Measurements from ENCODE around the gene RTN4. TPM values are rescaled to one million over a fixed set of nuclear protein-coding genes. Genes with fewer than 3 reads are reported as not detected.

The RTN4 gene
- total RNA-seq, 2 experiments from 2014 or later = 84.9 to 85.7 TPM

DNA sequence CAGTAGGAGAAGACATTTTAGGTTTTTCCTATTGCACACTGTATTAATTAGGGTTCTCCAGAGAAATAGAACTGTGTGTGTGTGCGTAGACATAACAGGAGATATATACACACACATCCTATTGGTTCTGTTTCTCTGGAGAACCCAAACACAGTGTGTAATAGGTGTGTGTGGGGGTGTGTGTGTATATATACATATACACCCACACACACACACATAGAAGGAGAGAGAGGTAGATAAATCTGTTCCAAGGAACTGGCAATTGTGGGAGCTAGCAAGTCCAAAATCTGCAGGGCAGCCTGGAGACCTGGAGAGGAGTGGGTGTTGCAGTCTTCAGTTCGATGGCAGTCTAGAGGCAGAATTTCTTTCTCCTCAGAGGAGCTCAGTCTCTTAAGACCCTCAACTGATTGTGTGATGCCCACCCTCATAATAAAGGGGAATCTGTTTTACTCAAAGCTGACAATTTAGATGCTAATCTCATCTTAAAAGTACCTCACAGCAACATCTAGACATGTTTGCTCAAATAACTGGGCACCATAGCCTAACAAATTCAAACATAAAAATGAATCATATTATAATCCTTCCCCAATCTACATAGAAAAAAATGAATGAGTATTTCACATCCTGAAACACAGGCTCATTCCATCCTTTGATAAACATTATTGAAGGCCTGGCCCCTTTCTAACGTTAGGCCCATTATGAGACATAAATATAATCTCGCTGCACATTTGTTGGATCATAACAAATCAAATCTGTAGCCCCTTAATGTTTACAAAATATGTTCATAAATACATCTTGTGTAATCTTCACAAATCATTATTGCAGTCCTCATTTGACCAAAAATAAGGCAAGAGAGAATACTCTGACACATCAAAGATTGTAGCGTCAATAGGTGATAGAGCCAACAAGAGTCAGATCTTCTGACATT, 35.1 kb upstream of the RTN4 start:
- Mint-ChIP-seq H3K36me3 (ENCODE audit: low read depth) (no peaks in the 10 kb centered on the region), H3K9me3 (peaks cover under 1% of the 10 kb centered on the region), H3K4me1 (ENCODE audit: low read depth) (no peaks in the 10 kb centered on the region), H3K4me3 (no peak overlapping the region), H3K27me3 (no peaks in the 10 kb centered on the region), H3K27ac (no peak overlapping the region)
- Histone ChIP-seq H3K4me3 (ENCODE audit: low read length) (no peak overlapping the region), H3K27ac (ENCODE audit: low read depth in 1 of 2, low read length in 2 of 2) (no peak overlapping the region), H3K9me3 (ENCODE audit: control insufficient read depth in 1 of 2, insufficient read depth in 1 of 2, low read length in 2 of 2) (no peaks in the 10 kb centered on the region), H3K36me3 (ENCODE audit: insufficient read depth, low read length) (no peaks in the 10 kb centered on the region), H3K4me1 (ENCODE audit: insufficient read depth, low read length) (peaks cover 3% of the 10 kb centered on the region), H3K27me3 (ENCODE audit: control insufficient read depth in 1 of 2, insufficient read depth in 2 of 2, low read length in 2 of 2) (no peaks in the 10 kb centered on the region)
- TF ChIP-seq, protein P1, sequence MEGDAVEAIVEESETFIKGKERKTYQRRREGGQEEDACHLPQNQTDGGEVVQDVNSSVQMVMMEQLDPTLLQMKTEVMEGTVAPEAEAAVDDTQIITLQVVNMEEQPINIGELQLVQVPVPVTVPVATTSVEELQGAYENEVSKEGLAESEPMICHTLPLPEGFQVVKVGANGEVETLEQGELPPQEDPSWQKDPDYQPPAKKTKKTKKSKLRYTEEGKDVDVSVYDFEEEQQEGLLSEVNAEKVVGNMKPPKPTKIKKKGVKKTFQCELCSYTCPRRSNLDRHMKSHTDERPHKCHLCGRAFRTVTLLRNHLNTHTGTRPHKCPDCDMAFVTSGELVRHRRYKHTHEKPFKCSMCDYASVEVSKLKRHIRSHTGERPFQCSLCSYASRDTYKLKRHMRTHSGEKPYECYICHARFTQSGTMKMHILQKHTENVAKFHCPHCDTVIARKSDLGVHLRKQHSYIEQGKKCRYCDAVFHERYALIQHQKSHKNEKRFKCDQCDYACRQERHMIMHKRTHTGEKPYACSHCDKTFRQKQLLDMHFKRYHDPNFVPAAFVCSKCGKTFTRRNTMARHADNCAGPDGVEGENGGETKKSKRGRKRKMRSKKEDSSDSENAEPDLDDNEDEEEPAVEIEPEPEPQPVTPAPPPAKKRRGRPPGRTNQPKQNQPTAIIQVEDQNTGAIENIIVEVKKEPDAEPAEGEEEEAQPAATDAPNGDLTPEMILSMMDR (IDR thresholded peaks at IDR 0.05) = no peak
- no peak for DNase-seq
- ChIA-PET CTCF (no interaction called here), POLR2A (no interaction called here)
- no peak for ATAC-seq (ENCODE audit: poor library complexity)
- intact Hi-C loops (cut with DNase I, micrococcal nuclease) = no loop called here

DNA sequence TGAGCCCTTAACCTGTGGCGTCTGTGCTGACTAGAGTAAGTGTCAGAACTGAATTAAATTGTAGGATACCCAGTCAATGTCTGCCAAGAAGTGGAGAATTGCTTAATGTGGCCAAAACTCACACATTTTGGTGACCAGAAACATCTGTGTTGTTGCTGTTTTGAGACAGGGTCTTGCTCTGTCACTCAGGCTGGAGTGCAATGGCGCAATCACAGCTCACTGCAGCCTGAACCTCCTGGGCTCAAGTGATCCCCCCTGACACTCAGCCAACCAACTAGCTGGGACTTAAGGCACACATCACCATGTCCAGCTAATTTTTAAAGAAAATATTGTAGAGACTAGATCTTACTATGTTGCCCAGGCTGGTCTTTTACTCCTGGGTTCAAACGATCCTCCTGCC, 34.4 kb upstream of the RTN4 start:
- Mint-ChIP-seq H3K36me3 (ENCODE audit: low read depth) (no peaks in the 10 kb centered on the region), H3K9me3 (peaks cover 2% of the 10 kb centered on the region), H3K27ac (no peak overlapping the region), H3K4me3 (no peak overlapping the region), H3K4me1 (ENCODE audit: low read depth) (no peaks in the 10 kb centered on the region), H3K27me3 (no peaks in the 10 kb centered on the region)
- TF ChIP-seq, protein P1 (IDR thresholded peaks at IDR 0.05) = no peak
- no peak overlapping the region for H3K27ac ChIP-seq (ENCODE audit: low read depth in 1 of 2, low read length in 2 of 2)
- no peak overlapping the region for H3K4me3 ChIP-seq (ENCODE audit: low read length)
- peaks cover 3% of the 10 kb centered on the region for H3K4me1 ChIP-seq (ENCODE audit: insufficient read depth, low read length)
- no peak for DNase-seq
- no peak for ATAC-seq (ENCODE audit: poor library complexity)
- intact Hi-C loops (cut with DNase I, micrococcal nuclease) = no loop called here
- no peaks in the 10 kb centered on the region for H3K36me3 ChIP-seq (ENCODE audit: insufficient read depth, low read length)
- POLR2A ChIA-PET = no interaction called here
- CTCF ChIA-PET = no interaction called here
- no peaks in the 10 kb centered on the region for H3K27me3 ChIP-seq (ENCODE audit: control insufficient read depth in 1 of 2, insufficient read depth in 2 of 2, low read length in 2 of 2)
- H3K9me3 ChIP-seq (ENCODE audit: control insufficient read depth in 1 of 2, insufficient read depth in 1 of 2, low read length in 2 of 2) = no peaks in the 10 kb centered on the region

DNA sequence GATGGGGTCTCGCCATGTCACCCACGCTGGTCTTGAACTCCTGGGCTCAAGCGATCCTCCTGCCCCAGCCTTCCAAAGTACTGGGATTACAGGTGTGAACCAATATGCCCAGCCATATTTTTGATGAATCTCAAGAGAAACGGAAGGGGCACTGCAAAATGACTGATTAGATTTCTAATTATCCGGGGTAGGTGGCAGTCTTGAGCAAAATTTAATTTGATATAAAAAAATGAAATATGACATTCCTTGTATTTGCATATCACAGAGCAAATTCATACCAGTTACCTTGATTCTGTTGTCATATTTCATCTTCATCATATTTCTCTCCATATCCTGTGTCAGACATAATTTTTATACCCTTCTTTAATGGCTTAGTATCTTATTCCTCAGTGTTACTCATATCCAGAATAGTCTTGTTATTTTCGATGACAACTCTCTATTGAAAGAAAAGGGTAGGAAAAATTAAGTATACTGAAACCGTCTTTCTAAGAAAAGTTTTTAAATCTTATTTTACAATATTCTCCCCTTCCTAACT, 30.0 kb upstream of the RTN4 start:
- Histone ChIP-seq H3K4me1 (ENCODE audit: insufficient read depth, low read length) (peaks cover 3% of the 10 kb centered on the region), H3K4me3 (ENCODE audit: low read length) (no peak overlapping the region), H3K27me3 (ENCODE audit: control insufficient read depth in 1 of 2, insufficient read depth in 2 of 2, low read length in 2 of 2) (no peaks in the 10 kb centered on the region), H3K27ac (ENCODE audit: low read depth in 1 of 2, low read length in 2 of 2) (no peak overlapping the region), H3K9me3 (ENCODE audit: control insufficient read depth in 1 of 2, insufficient read depth in 1 of 2, low read length in 2 of 2) (no peaks in the 10 kb centered on the region), H3K36me3 (ENCODE audit: insufficient read depth, low read length) (no peaks in the 10 kb centered on the region)
- ChIA-PET POLR2A (no interaction called here), CTCF (no interaction called here)
- DNase-seq (no peak), ATAC-seq (ENCODE audit: poor library complexity) (no peak)
- Mint-ChIP-seq H3K27ac (no peak overlapping the region), H3K27me3 (no peaks in the 10 kb centered on the region), H3K4me1 (ENCODE audit: low read depth) (no peaks in the 10 kb centered on the region), H3K4me3 (no peak overlapping the region), H3K36me3 (ENCODE audit: low read depth) (no peaks in the 10 kb centered on the region), H3K9me3 (peaks cover 2% of the 10 kb centered on the region)
- TF ChIP-seq, protein P1 (IDR thresholded peaks at IDR 0.05) = no peak
- intact Hi-C loops (cut with DNase I, micrococcal nuclease) = no loop called here
